Measurements from ENCODE around the gene ROBO1. TPM values are rescaled to one million over a fixed set of nuclear protein-coding genes. Genes with fewer than 3 reads are reported as not detected.
A peak's percentile ranks its signal among the peaks of the same experiment; 100 is the strongest.

Gene ROBO1
- total RNA-seq, 1 donor from 2014 or later: 43.7 TPM

GRCh38 chr3:79250746-79251145 lies 517.1 kb downstream of the ROBO1 start:
- no peak for DNase-seq (ENCODE audit: low spot score)
- Mint-ChIP-seq H3K9me3 (ENCODE audit: low read depth) (no peaks in the 10 kb centered on the region), H3K27ac (ENCODE audit: unreplicated experiment) (no peak overlapping the region), H3K27me3 (ENCODE audit: low read depth) (no peaks in the 10 kb centered on the region), H3K4me1 (ENCODE audit: low read depth) (peaks cover 39% of the 10 kb centered on the region), H3K36me3 (ENCODE audit: low read depth) (no peaks in the 10 kb centered on the region), H3K4me3 (ENCODE audit: unreplicated experiment) (no peak overlapping the region)
- TF ChIP-seq CTCF (IDR thresholded peaks at IDR 0.05): no peak

- no peaks in the 10 kb centered on the region for H3K9me3 Mint-ChIP-seq (ENCODE audit: low read depth)
- no peak for TF ChIP-seq CTCF (IDR thresholded peaks at IDR 0.05)
- peaks cover 44% of the 10 kb centered on the region for H3K4me1 Mint-ChIP-seq (ENCODE audit: low read depth)
- peak overlapping the region; percentile 56 for H3K27ac Mint-ChIP-seq (ENCODE audit: unreplicated experiment)
- no peaks in the 10 kb centered on the region for H3K27me3 Mint-ChIP-seq (ENCODE audit: low read depth)
- no peak overlapping the region for H3K4me3 Mint-ChIP-seq (ENCODE audit: unreplicated experiment)
- no peaks in the 10 kb centered on the region for H3K36me3 Mint-ChIP-seq (ENCODE audit: low read depth)
- DNase-seq (ENCODE audit: low spot score): no peak
Observed at GRCh38 chr3:79249701-79250100, 518.1 kb downstream of the ROBO1 start.

DNA sequence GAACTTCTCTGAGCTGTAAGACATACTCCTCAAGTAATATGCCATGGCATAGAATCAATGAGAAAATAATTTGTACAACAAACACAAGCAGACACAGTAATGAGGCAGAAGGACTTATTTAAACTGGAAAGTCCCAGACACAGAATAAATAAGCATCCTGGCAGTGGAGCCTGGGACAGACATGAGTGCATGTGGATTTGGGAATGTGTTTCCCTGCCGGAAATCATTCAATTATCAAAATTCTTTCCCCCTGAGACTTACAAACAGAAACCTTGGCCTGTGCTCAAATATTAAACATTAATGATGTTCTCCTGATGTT lies 520.1 kb downstream of the ROBO1 start:
- peak overlapping the region; percentile 64 for H3K27ac Mint-ChIP-seq (ENCODE audit: unreplicated experiment)
- H3K4me3 Mint-ChIP-seq (ENCODE audit: unreplicated experiment): peak overlapping the region; percentile 5
- H3K4me1 Mint-ChIP-seq (ENCODE audit: low read depth): peaks cover 44% of the 10 kb centered on the region
- no peaks in the 10 kb centered on the region for H3K9me3 Mint-ChIP-seq (ENCODE audit: low read depth)
- H3K27me3 Mint-ChIP-seq (ENCODE audit: low read depth): no peaks in the 10 kb centered on the region
- no peak for TF ChIP-seq CTCF (IDR thresholded peaks at IDR 0.05)
- DNase-seq (ENCODE audit: low spot score): no peak
- H3K36me3 Mint-ChIP-seq (ENCODE audit: low read depth): no peaks in the 10 kb centered on the region

DNA sequence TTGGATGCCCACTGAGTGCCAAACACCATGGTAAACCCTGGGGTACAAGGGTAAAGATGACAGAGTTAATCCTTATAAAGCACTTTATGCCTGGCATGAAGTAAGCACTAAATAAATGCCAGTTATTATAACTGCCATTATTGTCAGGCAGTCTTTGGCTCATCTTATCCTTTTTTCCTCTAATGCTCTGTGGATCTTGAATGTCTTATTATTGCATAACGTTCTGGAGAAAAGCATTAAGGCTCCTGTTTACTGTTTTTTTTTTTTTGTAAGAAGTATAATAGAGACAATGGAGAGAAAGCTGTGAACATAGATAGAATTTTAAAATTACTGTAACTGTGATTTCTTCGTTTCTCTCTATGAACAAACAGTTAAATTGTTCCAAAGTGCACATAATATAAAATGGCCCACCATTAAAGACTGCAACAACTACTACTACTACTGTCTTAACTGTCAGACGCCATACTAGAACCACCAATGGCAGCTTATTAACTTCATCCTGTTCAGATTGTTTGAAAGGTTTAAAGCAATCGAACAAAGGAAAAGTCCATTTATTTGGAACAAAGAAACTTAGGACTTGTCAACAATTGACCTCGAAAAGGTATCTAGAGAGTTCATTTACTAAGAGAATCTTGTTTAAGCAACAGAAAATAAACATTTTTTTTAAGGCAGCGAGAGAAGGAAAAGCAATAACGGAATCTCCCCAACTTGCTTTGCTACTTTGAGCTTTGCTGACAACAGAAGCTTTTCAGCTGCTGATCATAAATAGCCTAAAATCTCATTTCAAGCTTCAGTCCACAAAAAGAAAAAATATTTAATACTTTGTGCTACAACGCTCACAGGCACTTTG lies 520.7 kb downstream of the ROBO1 start:
- no peaks in the 10 kb centered on the region for H3K27me3 Mint-ChIP-seq (ENCODE audit: low read depth)
- no peak for DNase-seq (ENCODE audit: low spot score)
- H3K9me3 Mint-ChIP-seq (ENCODE audit: low read depth): peaks cover 3% of the 10 kb centered on the region
- peak overlapping the region; percentile 5 for H3K4me3 Mint-ChIP-seq (ENCODE audit: unreplicated experiment)
- TF ChIP-seq CTCF (IDR thresholded peaks at IDR 0.05): no peak
- H3K4me1 Mint-ChIP-seq (ENCODE audit: low read depth): peaks cover 44% of the 10 kb centered on the region
- peak overlapping the region; percentile 64 for H3K27ac Mint-ChIP-seq (ENCODE audit: unreplicated experiment)
- no peaks in the 10 kb centered on the region for H3K36me3 Mint-ChIP-seq (ENCODE audit: low read depth)

GRCh38 chr3:79245284-79246138 lies 522.3 kb downstream of the ROBO1 start:
- Mint-ChIP-seq H3K27ac (ENCODE audit: unreplicated experiment) (no peak overlapping the region), H3K4me1 (ENCODE audit: low read depth) (peaks cover 44% of the 10 kb centered on the region), H3K27me3 (ENCODE audit: low read depth) (no peaks in the 10 kb centered on the region), H3K9me3 (ENCODE audit: low read depth) (peaks cover 10% of the 10 kb centered on the region), H3K36me3 (ENCODE audit: low read depth) (peaks cover 4% of the 10 kb centered on the region), H3K4me3 (ENCODE audit: unreplicated experiment) (no peak overlapping the region)
- no peak for TF ChIP-seq CTCF (IDR thresholded peaks at IDR 0.05)
- no peak for DNase-seq (ENCODE audit: low spot score)
